Panc1 (cell line): ENCODE data around the gene VSTM1.

Experiments used
- POLR2AphosphoS5 ChIP-seq: IDR thresholded peaks from 2 replicates; pipeline ENCODE4 v1.6.1; 2012; ENCODE audit warnings: mild to moderate bottlenecking, low read depth, low read length, moderate library complexity
- SIN3A ChIP-seq: IDR thresholded peaks from 2 replicates; pipeline ENCODE4 v1.6.1; 2012; ENCODE audit warnings: low read depth, mild to moderate bottlenecking, low read length, moderate library complexity, borderline replicate concordance; ENCODE audit not compliant: insufficient read depth
- TCF7L2 ChIP-seq: IDR thresholded peaks from 2 replicates; pipeline ENCODE4 v1.6.1; 2011; ENCODE audit warnings: mild to moderate bottlenecking, low read depth, low read length, inconsistent platforms
- TF ChIP-seq, protein P1 (sequence below): fragments of 450-650 bp; IDR thresholded peaks from 2 replicates; pipeline ENCODE4 v1.5.1; 2017; ENCODE audit warnings: mild to moderate bottlenecking

GRCh38 chr19:53992815-53993214 is 70.9 kb downstream of the VSTM1 start:
- TF ChIP-seq, protein P1, sequence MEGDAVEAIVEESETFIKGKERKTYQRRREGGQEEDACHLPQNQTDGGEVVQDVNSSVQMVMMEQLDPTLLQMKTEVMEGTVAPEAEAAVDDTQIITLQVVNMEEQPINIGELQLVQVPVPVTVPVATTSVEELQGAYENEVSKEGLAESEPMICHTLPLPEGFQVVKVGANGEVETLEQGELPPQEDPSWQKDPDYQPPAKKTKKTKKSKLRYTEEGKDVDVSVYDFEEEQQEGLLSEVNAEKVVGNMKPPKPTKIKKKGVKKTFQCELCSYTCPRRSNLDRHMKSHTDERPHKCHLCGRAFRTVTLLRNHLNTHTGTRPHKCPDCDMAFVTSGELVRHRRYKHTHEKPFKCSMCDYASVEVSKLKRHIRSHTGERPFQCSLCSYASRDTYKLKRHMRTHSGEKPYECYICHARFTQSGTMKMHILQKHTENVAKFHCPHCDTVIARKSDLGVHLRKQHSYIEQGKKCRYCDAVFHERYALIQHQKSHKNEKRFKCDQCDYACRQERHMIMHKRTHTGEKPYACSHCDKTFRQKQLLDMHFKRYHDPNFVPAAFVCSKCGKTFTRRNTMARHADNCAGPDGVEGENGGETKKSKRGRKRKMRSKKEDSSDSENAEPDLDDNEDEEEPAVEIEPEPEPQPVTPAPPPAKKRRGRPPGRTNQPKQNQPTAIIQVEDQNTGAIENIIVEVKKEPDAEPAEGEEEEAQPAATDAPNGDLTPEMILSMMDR: no peak
- no peak for TF ChIP-seq SIN3A
- no peak for TF ChIP-seq TCF7L2
- TF ChIP-seq POLR2AphosphoS5: no peak
